Left ventricle myocardium inferior (tissue), 1 donor: Measurements from ENCODE around the gene HOXD12. TPM values are rescaled to one million over a fixed set of nuclear protein-coding genes. Genes with fewer than 3 reads are reported as not detected.

Experiments used
- DNase-seq: peaks from one replicate; pipeline ENCODE4 v3.0.0-alpha.2; 2020
- H3K27ac ChIP-seq: fragments of 200-600 bp; replicated peaks from 2 replicates; pipeline ENCODE4 v1.8.0; 2021
- H3K27me3 ChIP-seq: fragments of 200-600 bp; 2 replicates; pipeline ENCODE4 v1.8.0; 2021; ENCODE audit warnings: low read depth
- H3K36me3 ChIP-seq: fragments of 200-600 bp; 2 replicates; pipeline ENCODE4 v1.8.0; 2021
- H3K4me1 ChIP-seq: fragments of 200-600 bp; 2 replicates; pipeline ENCODE4 v1.8.0; 2021
- H3K4me3 ChIP-seq: fragments of 200-600 bp; 2 replicates; pipeline ENCODE4 v1.8.0; 2021; ENCODE audit warnings: mild to moderate bottlenecking, moderate library complexity
- H3K9me3 ChIP-seq: fragments of 200-600 bp; replicated peaks from 2 replicates; pipeline ENCODE4 v1.8.0; 2021
- intact Hi-C: fragments of 100-400 bp; cut with micrococcal nuclease; formaldehyde crosslinking; loops from one replicate; pipeline ENCODE4 v1.11.0; 2022
- total RNA-seq: library from RNA; stranded (reverse); fragmentation: NEBNext Ultra II Directional; extraction: Animal tissue kit (Norgen Biotek cat#: 25700); gene quantifications from one replicate; pipeline ENCODE4 v1.2.1, GENCODE V29; 2021
- TF ChIP-seq, protein P1 (sequence below): fragments of 200-600 bp; IDR thresholded peaks from 2 replicates; pipeline ENCODE4 v1.8.0; 2021; ENCODE audit warnings: antibody characterized with exemption, mild to moderate bottlenecking, borderline replicate concordance
- donor health status: DM: no; HTN: yes; CAD: no; lungs with severe emphysema.

HOXD12 gene
- total RNA-seq, 1 donor from 2014 or later = not detected

- Histone ChIP-seq H3K36me3 (no peaks in the 10 kb centered on the region), H3K27me3 (peaks cover 100% of the 10 kb centered on the region), H3K4me1 (peaks cover 51% of the 10 kb centered on the region), H3K27ac (no peak overlapping the region), H3K4me3 (no peak overlapping the region), H3K9me3 (no peaks in the 10 kb centered on the region)
- no peak for DNase-seq
- intact Hi-C loops = no loop called here
- TF ChIP-seq, protein P1, sequence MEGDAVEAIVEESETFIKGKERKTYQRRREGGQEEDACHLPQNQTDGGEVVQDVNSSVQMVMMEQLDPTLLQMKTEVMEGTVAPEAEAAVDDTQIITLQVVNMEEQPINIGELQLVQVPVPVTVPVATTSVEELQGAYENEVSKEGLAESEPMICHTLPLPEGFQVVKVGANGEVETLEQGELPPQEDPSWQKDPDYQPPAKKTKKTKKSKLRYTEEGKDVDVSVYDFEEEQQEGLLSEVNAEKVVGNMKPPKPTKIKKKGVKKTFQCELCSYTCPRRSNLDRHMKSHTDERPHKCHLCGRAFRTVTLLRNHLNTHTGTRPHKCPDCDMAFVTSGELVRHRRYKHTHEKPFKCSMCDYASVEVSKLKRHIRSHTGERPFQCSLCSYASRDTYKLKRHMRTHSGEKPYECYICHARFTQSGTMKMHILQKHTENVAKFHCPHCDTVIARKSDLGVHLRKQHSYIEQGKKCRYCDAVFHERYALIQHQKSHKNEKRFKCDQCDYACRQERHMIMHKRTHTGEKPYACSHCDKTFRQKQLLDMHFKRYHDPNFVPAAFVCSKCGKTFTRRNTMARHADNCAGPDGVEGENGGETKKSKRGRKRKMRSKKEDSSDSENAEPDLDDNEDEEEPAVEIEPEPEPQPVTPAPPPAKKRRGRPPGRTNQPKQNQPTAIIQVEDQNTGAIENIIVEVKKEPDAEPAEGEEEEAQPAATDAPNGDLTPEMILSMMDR = no peak
Observed at GRCh38 chr2:176101842-176102241, 2.2 kb downstream of the HOXD12 start.

GRCh38 chr2:176102309-176102866, 2.8 kb downstream of the HOXD12 start:
- H3K9me3 ChIP-seq = no peaks in the 10 kb centered on the region
- peaks cover 51% of the 10 kb centered on the region for H3K4me1 ChIP-seq
- H3K4me3 ChIP-seq = no peak overlapping the region
- peaks cover 100% of the 10 kb centered on the region for H3K27me3 ChIP-seq
- no peaks in the 10 kb centered on the region for H3K36me3 ChIP-seq
- H3K27ac ChIP-seq = no peak overlapping the region
- no peak for DNase-seq
- intact Hi-C loops = no loop called here
- TF ChIP-seq, protein P1 = no peak

- intact Hi-C loops = no loop called here
- no peak for DNase-seq
- H3K4me3 ChIP-seq = no peak overlapping the region
- H3K27ac ChIP-seq = no peak overlapping the region
- no peaks in the 10 kb centered on the region for H3K9me3 ChIP-seq
- no peaks in the 10 kb centered on the region for H3K36me3 ChIP-seq
- TF ChIP-seq, protein P1 = no peak
- peaks cover 49% of the 10 kb centered on the region for H3K4me1 ChIP-seq
- peaks cover 99% of the 10 kb centered on the region for H3K27me3 ChIP-seq
Observed at GRCh38 chr2:176103194-176103593, 3.6 kb downstream of the HOXD12 start.

- peak overlapping the region; percentile 19 for H3K4me3 ChIP-seq
- peaks cover 49% of the 10 kb centered on the region for H3K4me1 ChIP-seq
- TF ChIP-seq, protein P1 = no peak
- H3K9me3 ChIP-seq = no peaks in the 10 kb centered on the region
- H3K27me3 ChIP-seq = peaks cover 99% of the 10 kb centered on the region
- DNase-seq = no peak
- intact Hi-C loops = no loop called here
- no peaks in the 10 kb centered on the region for H3K36me3 ChIP-seq
- no peak overlapping the region for H3K27ac ChIP-seq
Observed at GRCh38 chr2:176103742-176104315, 4.2 kb downstream of the HOXD12 start.

DNA sequence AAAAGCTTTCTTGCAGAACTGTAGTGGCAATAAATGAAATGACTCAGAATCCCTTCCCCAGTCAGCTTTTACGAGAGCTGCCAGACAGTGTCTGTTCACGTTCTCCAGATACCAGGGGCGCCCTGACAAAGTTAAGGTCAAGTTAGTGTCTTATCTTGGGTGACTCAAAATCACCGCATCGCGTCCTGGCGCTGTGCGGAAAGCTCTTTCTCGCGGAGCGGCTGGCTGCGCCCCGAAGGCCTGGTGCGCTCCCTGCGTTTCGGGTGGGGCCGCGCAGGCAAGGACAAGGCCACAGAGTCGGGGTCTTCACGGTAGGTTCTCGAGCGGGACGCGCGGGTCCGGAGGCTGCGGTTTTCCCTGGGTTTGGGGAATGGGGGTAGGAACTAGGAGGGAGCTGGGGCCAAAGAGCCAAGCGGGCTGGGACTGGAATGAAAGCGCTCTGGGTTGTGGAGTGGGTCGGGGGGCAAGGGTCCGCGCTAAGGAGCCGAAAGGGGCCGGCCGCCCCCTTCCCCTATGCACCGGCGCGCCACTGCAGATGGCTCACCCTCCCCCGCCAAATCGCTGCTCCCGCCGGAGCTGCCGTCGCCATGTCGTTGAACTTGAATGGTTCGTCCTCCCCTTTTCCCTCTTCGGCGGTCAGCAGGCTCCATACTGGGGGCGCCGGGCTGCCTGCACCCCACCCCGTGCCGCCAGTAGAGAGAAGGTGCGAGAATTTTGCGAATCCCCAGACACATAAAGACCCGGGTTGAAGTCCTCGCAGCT, 4.9 kb downstream of the HOXD12 start:
- DNase-seq = no peak

More for the DNA sequence above, 4.9 kb downstream of the HOXD12 start:
- H3K4me3 ChIP-seq = peak overlapping the region; percentile 19
- H3K9me3 ChIP-seq = no peaks in the 10 kb centered on the region
- H3K36me3 ChIP-seq = no peaks in the 10 kb centered on the region
- intact Hi-C loops = no loop called here
- no peak overlapping the region for H3K27ac ChIP-seq
- TF ChIP-seq, protein P1 = no peak
- H3K4me1 ChIP-seq = peaks cover 54% of the 10 kb centered on the region
- peaks cover 99% of the 10 kb centered on the region for H3K27me3 ChIP-seq
